Measurements from ENCODE around the gene IGF2BP2. TPM values are rescaled to one million over a fixed set of nuclear protein-coding genes. Genes with fewer than 3 reads are reported as not detected.

Gene IGF2BP2
- total and polyA plus RNA-seq, 9 of the 15 experiments (the other 6 are each of a cell fraction or from before 2014, with no cell fraction given), result 3.2 to 59.6 (median 30.5) TPM

GRCh38 chr3:185807445-185808068 is 17.3 kb downstream of the IGF2BP2 start (continued):
- TF ChIP-seq RBM25 (IDR thresholded peaks at IDR 0.05; ENCODE audit: low read depth, low read length, severe bottlenecking), result peak; percentile 27
- TF ChIP-seq ATF7 (IDR thresholded peaks at IDR 0.05), result peak; percentile 28; the same call in 1 of the 2 replicates
- TF ChIP-seq ZNF24 (IDR thresholded peaks at IDR 0.05), result no peak
- TF ChIP-seq HMG20B (CRISPR knock-in tag; IDR thresholded peaks at IDR 0.05), result no peak
- TF ChIP-seq ZNF197 (CRISPR knock-in tag; IDR thresholded peaks at IDR 0.05; ENCODE audit: low read depth), result no peak
- TF ChIP-seq TRIM24 (IDR thresholded peaks at IDR 0.05), result peak; percentile 78 to 87
- TF ChIP-seq TRIM28 (IDR thresholded peaks at IDR 0.05), result peak; percentile 91
- TF ChIP-seq SIRT6 (IDR thresholded peaks at IDR 0.05; ENCODE audit: low read depth, low read length), result no peak
- TF ChIP-seq KHSRP (IDR thresholded peaks at IDR 0.05), result no peak
- no peak for TF ChIP-seq CUX1 (CRISPR knock-in tag; IDR thresholded peaks at IDR 0.05)
- no peak for TF ChIP-seq MBD2 (IDR thresholded peaks at IDR 0.05; ENCODE audit: borderline replicate concordance, low read depth)
- no peak for TF ChIP-seq TAF7 (tag; IDR thresholded peaks at IDR 0.05)
- TF ChIP-seq, protein P1, sequence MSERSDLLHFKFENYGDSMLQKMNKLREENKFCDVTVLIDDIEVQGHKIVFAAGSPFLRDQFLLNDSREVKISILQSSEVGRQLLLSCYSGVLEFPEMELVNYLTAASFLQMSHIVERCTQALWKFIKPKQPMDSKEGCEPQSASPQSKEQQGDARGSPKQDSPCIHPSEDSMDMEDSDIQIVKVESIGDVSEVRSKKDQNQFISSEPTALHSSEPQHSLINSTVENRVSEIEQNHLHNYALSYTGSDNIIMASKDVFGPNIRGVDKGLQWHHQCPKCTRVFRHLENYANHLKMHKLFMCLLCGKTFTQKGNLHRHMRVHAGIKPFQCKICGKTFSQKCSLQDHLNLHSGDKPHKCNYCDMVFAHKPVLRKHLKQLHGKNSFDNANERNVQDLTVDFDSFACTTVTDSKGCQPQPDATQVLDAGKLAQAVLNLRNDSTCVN (CRISPR knock-in tag; IDR thresholded peaks at IDR 0.05), result no peak
- TF ChIP-seq RCOR1 (IDR thresholded peaks at IDR 0.05; ENCODE audit: borderline replicate concordance in 1 of 2, low read depth in 2 of 2, low read length in 2 of 2), result peak in 1 of 2 experiments; percentile 8; a peak in 1 of 4 replicates
- no peak for TF ChIP-seq RB1 (IDR thresholded peaks at IDR 0.05; ENCODE audit: low read depth)
- peak; percentile 42; the same call in 1 of the 2 replicates for TF ChIP-seq SMARCA4 (IDR thresholded peaks at IDR 0.05)
- TF ChIP-seq BACH1 (tag; IDR thresholded peaks at IDR 0.05), result peak; percentile 70
- TF ChIP-seq, protein P2, sequence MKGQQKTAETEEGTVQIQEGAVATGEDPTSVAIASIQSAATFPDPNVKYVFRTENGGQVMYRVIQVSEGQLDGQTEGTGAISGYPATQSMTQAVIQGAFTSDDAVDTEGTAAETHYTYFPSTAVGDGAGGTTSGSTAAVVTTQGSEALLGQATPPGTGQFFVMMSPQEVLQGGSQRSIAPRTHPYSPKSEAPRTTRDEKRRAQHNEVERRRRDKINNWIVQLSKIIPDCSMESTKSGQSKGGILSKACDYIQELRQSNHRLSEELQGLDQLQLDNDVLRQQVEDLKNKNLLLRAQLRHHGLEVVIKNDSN (CRISPR knock-in tag; IDR thresholded peaks at IDR 0.05), result no peak
- no peak for TF ChIP-seq NCOA4 (IDR thresholded peaks at IDR 0.05; ENCODE audit: partially characterized antibody)
- TF ChIP-seq ZNF324 (CRISPR knock-in tag; IDR thresholded peaks at IDR 0.05), result no peak
- no peak for TF ChIP-seq FOXA1 (IDR thresholded peaks at IDR 0.05; ENCODE audit: borderline replicate concordance)
- no peak for TF ChIP-seq CHCHD3 (CRISPR knock-in tag; IDR thresholded peaks at IDR 0.05)
- TF ChIP-seq PCBP1 (IDR thresholded peaks at IDR 0.05; ENCODE audit: low read depth, low read length, poor library complexity, severe bottlenecking), result no peak
- no peak for TF ChIP-seq ZNF76 (CRISPR knock-in tag; IDR thresholded peaks at IDR 0.05; ENCODE audit: borderline replicate concordance)
- no peak for TF ChIP-seq RFX7 (CRISPR knock-in tag; IDR thresholded peaks at IDR 0.05)
- no peak for TF ChIP-seq HDAC6 (IDR thresholded peaks at IDR 0.05; ENCODE audit: low read depth, low read length)
